GM12891 (cell line): ENCODE data around the gene SMG6.

Experiments used
- POLR2A ChIP-seq: IDR thresholded peaks from 2 replicates; pipeline ENCODE4 v1.6.1; 2011; ENCODE audit warnings: low read depth, low read length, control low read depth
- POU2F2 ChIP-seq: IDR thresholded peaks from 2 replicates; pipeline ENCODE4 v1.6.1; 2011; ENCODE audit warnings: low read depth, mild to moderate bottlenecking, control low read depth, low read length, moderate library complexity
- TAF1 ChIP-seq: IDR thresholded peaks from 2 replicates; pipeline ENCODE4 v1.6.1; 2011; ENCODE audit warnings: low read depth, low read length, control low read depth

GRCh38 chr17:2059547-2060384 lies 243.8 kb downstream of the SMG6 start:
- TF ChIP-seq TAF1 (no peak), POU2F2 (no peak), POLR2A (no peak; the same call in none of the 2 replicates)
